ENCODE measurements around the gene HAPLN1.

GRCh38 chr5:83720836-83721537 lies at the start of gene HAPLN1:
- TF ChIP-seq YY1 (IDR thresholded peaks at IDR 0.05; ENCODE audit: insufficient read depth, insufficient read length) (no peak), SUZ12 (IDR thresholded peaks at IDR 0.05; ENCODE audit: extremely low read depth, insufficient read depth, insufficient read length) (no peak)
